Neuron (in vitro differentiated cells): ENCODE results near the gene HOXD10.

Experiments used
- H2AFZ ChIP-seq: one replicate; pipeline ENCODE4 v1.6.1; 2013; ENCODE audit warnings: low read depth, mild to moderate bottlenecking, inconsistent platforms, low read length, moderate library complexity
- H3K27me3 ChIP-seq: one replicate; pipeline ENCODE4 v1.6.1; 2013; ENCODE audit warnings: low read length; ENCODE audit not compliant: insufficient read depth
- H3K36me3 ChIP-seq: one replicate; pipeline ENCODE4 v1.6.1; 2013; ENCODE audit warnings: low read length; ENCODE audit not compliant: insufficient read depth
- H3K4me1 ChIP-seq: one replicate; pipeline ENCODE4 v1.6.1; 2013; ENCODE audit warnings: low read length; ENCODE audit not compliant: insufficient read depth
- H3K4me3 ChIP-seq: 2 replicates; pipeline ENCODE4 v1.5.1; 2013; ENCODE audit warnings: mild to moderate bottlenecking, low read length, moderate library complexity
- H3K9me3 ChIP-seq: one replicate; pipeline ENCODE4 v1.6.1; 2013; ENCODE audit warnings: low read length

Gene HOXD10

DNA sequence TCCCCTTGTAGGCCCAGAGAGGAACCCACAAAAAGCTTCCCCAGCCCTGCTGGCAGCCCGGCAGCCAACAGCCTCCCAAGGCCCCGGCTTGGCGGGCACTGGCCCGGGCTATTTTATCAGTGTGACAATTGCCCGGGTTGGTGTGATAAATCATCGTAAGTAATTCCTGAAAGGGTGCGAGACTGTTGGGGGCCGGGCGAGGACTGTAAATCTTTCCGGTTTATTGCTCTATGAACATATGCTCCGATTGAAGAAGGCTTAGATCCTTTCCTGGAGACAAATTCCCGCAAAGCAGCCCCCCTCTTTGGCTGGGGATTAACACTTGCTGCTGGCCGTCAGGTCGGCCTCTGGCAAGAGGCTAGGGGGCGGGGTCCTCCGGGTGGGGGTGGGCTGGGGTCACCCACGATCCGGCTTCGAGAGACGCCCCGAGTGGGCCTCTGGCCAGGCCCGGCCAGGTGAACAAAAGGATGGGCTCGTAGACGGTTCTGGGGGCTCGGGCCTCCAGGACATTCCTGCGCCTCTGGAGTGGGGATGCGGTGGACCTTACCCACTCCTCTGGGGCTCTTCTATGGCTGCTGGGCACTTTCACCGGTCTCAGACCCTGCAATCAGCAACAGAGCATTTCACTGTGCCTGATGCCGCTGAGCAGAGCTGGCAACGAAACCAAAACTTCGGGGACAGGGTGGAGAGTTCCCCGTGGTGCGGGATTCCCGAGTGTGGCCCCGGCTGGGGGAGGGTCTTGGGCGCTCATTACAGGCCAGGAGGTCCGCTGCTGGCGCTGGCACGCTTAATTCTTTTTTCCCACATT, 42.5 kb downstream of the HOXD10 start:
- Histone ChIP-seq H3K27me3 (peaks cover 96% of the 10 kb centered on the region), H3K4me3 (no peak overlapping the region), H3K36me3 (no peaks in the 10 kb centered on the region), H3K9me3 (peaks cover 8% of the 10 kb centered on the region), H2AFZ (peak overlapping the region; percentile 33), H3K4me1 (peaks cover 18% of the 10 kb centered on the region)

DNA sequence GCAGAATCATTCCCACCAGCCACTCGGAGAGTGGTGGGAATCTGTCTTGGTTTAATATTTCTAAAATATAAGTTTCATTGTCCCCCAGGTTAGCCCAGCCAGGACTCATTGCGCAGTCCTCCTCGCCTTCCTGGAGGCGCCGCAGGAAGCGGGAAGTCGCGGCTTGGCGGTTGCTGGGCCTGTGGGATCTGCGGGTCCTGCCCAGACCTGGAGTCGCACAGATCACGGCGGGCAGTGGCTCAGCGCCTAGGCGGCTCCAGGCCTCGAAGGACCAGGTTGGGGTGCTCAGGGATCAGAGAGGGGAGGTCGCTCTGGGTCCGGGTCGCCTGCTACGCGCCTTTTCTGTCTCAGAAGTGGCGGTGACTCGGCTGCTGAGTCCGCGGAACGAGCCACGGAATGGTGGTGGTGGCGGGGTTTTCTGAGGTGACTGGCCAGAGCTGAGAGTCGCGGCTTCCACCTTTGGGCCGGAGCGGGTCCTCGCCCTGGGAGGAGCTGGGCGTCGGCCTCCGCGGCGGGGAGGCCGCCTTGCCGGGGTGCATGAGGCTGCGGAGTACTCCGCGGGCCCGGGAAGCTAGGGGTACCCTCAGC, 43.2 kb downstream of the HOXD10 start:
- H2AFZ ChIP-seq: peak overlapping the region; percentile 33
- peaks cover 18% of the 10 kb centered on the region for H3K4me1 ChIP-seq
- no peaks in the 10 kb centered on the region for H3K36me3 ChIP-seq
- H3K27me3 ChIP-seq: peaks cover 96% of the 10 kb centered on the region
- H3K9me3 ChIP-seq: peaks cover 12% of the 10 kb centered on the region
- H3K4me3 ChIP-seq: no peak overlapping the region

DNA sequence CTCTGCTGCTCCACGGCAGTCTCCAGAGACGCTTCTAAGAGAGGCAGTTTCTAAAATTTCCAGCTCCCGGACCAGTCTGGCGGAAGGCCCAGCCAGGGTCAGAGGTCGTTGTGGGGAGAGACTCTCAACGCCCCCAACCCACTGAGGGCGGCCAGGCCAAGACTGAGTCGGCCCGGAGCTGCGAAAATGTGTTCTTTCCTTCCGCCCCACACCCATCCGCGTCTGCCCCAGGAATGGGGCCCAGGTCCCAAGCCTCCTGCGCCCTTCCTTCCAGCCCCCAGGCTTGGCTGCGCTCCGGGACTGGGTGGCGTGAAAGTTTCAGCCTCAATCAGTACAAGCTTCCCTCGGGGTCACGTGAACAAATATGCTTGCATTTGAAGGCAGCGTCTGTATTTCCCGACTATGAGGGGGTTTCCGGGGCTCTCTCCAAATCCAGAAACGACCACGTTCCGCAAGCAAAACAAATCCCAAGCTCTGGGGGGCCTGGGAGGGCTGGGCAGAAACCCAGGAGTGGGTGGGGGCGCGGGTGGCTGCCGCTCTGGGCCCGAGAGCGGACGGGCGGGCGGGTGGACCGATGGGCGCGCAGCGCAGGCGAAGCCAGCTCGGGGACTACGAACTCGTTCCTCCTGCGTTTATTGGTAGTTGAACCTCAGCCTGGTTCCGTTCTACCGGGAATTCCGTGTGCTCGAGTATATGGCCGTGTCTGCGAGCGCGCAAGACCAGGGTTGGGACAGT, 43.8 kb downstream of the HOXD10 start:
- Histone ChIP-seq H3K36me3 (no peaks in the 10 kb centered on the region), H3K4me1 (peaks cover 18% of the 10 kb centered on the region), H2AFZ (peak overlapping the region; percentile 33), H3K4me3 (no peak overlapping the region), H3K27me3 (peaks cover 96% of the 10 kb centered on the region), H3K9me3 (peaks cover 12% of the 10 kb centered on the region)

DNA sequence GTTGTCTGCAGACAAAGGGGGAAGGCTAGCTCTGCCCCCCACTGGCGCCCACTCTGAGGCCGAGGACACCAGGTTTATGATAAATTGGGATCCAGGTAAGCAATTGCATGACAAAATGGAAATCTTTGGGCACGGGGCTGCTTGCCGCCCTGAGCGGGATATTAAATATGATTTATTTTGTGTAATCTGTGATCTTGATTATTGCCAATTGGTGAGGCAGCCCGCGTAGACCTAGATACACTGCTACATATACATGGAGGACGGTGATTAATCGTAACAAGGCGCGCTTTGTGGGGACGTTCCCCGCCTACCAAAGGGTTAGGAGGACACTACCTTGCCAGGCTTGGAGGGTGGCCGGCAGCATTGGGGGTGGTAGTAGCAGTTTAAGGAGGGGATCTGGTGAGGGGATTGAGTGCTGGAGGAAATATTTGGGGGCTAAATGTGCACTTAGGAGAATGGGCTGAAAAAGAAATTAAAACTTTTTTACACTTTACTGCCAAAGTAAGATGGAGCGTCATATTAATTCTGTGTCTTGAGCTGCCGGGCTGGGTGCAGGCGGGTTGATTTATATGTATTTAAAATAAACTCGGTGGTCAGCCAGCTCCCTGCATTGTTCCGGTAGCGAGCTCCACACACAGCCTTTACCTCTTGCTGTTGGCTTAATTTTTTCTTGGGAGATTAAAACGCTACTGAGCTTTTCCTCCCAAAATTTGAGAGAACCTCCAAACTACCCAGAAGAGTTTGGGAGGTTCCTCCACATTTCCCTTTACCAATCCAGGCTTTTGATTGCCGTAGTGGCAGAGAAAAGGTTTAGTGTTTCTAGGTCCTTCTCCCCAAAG, 44.6 kb downstream of the HOXD10 start:
- H3K36me3 ChIP-seq: no peaks in the 10 kb centered on the region
- H3K4me1 ChIP-seq: peaks cover 18% of the 10 kb centered on the region
- no peak overlapping the region for H3K4me3 ChIP-seq
- peaks cover 96% of the 10 kb centered on the region for H3K27me3 ChIP-seq
- H2AFZ ChIP-seq: no peak overlapping the region
- H3K9me3 ChIP-seq: peaks cover 12% of the 10 kb centered on the region

DNA sequence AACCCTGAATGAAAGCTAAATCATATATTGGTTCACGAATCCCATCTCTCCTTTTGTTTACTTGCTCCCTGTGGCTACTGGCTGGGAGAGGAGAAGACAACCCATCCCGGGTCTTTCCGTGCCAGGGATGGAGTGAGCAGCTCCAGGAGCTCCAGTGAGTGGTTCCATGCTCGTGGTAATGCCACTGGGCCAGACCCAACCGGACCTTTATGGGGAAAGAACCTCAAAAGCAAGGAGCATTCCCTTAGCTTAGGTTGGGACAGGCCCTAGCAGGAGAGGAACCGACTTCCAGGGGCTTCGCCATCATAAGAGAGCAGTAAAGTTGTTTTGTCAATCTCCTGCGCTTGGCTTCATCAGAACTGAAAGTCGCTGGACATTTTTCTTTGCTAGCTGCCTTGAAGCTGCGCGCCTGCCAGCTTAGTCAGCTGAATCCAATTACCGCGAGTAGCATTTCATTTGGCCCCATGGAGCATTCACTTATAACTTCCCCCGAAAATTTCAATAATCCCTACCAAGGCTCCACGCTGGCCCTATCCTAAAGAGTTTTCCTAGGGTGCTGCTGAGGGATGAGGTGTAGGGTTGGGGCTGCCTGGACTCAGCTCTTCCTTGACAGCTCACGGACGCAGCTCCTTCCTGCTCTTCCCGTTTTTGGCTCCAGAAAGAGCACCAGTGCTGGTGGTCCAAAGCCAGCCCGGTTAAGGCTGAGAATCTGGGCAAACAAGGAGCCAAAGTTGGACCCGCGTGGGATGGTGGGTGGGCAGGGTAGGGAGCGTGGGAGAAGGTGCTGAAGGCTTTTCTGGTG, 45.4 kb downstream of the HOXD10 start:
- Histone ChIP-seq H3K4me1 (peaks cover 15% of the 10 kb centered on the region), H2AFZ (no peak overlapping the region), H3K27me3 (peaks cover 96% of the 10 kb centered on the region)

DNA sequence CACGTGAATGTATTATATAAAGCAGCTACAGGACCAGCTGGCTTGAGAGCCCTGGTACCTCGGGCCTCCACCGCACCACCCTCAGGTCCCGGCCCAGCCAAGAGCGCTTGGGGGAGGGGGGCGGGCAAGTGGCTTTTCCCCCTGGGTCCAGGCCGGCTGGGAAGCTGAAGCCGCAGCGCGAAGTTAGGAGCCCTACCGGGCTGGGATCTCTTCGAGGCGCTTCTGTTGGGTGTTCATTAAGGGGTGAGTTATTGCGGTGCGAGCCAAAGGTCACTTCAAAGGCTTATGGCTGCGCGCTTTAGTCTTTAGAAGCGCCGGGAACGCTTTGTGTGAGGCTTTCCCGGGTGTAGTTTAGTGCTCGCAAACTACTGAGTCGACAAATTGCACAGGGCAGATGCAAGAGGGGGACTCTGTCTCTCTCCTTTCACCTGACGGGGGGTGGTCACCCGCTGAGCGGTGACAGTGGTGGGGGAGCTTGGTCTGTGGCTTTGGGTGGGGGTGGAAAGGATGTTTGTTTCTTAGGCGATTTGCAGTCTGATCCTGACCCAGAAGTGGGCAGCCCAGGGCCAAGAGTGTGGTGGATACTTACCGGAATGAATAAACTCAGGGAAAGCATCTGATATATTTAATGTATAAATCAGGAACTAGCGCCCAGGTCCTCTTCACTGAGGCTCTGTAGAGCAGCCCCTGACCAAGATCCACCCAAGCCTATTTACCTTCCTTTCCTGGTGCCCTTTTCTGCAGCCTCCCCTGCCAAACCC, 46.5 kb downstream of the HOXD10 start:
- H3K4me3 ChIP-seq: no peak overlapping the region
- peaks cover 4% of the 10 kb centered on the region for H3K4me1 ChIP-seq
- no peaks in the 10 kb centered on the region for H3K36me3 ChIP-seq
- H2AFZ ChIP-seq: no peak overlapping the region
- peaks cover 94% of the 10 kb centered on the region for H3K27me3 ChIP-seq
- peaks cover 12% of the 10 kb centered on the region for H3K9me3 ChIP-seq

More for the DNA sequence above, 45.4 kb downstream of the HOXD10 start:
- Histone ChIP-seq H3K36me3 (no peaks in the 10 kb centered on the region), H3K9me3 (peaks cover 12% of the 10 kb centered on the region), H3K4me3 (no peak overlapping the region)

DNA sequence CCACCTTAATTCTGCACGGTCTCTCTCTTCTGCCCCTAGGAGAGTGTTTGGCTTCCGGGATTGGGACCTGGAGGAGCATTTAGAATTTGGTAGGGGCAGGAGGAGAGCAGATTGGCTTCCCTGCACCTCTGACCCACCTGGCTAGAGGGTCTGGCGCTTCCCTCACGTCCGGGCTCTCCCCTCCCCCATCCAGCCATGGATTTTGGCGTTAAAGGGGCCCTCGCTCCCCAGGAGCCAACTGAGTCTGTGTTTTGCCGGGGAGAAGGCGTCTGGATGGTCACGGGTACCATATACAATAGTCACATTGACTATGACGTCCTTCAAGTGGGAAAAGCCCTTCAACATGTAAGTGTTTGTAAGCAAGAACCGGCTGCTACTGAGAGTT, 47.1 kb downstream of the HOXD10 start:
- Histone ChIP-seq H3K9me3 (peaks cover 12% of the 10 kb centered on the region), H2AFZ (no peak overlapping the region), H3K4me3 (no peak overlapping the region), H3K36me3 (no peaks in the 10 kb centered on the region), H3K4me1 (no peaks in the 10 kb centered on the region), H3K27me3 (peaks cover 90% of the 10 kb centered on the region)

DNA sequence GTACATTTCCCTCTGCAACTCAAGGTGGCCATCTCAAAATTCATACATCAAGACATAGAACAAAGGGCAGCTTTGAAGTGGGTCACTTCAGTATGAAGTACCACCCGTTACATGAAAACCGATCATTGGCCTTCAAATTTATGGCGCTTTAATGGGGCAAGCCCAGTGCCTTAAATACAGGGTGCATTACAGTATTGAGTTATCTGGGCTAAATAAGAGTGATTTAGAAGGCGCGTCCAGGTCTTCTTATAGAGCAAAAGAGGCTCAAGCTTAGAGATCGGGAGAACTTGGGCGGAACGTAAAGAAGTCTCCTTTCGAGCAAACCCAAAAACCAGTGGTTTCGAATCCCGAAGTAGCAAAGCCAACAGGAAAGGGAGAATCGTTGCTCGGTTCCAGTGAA, 47.6 kb downstream of the HOXD10 start:
- no peak overlapping the region for H2AFZ ChIP-seq
- H3K4me1 ChIP-seq: no peaks in the 10 kb centered on the region
- peaks cover 89% of the 10 kb centered on the region for H3K27me3 ChIP-seq
- peaks cover 12% of the 10 kb centered on the region for H3K9me3 ChIP-seq
- H3K36me3 ChIP-seq: no peaks in the 10 kb centered on the region
- no peak overlapping the region for H3K4me3 ChIP-seq

DNA sequence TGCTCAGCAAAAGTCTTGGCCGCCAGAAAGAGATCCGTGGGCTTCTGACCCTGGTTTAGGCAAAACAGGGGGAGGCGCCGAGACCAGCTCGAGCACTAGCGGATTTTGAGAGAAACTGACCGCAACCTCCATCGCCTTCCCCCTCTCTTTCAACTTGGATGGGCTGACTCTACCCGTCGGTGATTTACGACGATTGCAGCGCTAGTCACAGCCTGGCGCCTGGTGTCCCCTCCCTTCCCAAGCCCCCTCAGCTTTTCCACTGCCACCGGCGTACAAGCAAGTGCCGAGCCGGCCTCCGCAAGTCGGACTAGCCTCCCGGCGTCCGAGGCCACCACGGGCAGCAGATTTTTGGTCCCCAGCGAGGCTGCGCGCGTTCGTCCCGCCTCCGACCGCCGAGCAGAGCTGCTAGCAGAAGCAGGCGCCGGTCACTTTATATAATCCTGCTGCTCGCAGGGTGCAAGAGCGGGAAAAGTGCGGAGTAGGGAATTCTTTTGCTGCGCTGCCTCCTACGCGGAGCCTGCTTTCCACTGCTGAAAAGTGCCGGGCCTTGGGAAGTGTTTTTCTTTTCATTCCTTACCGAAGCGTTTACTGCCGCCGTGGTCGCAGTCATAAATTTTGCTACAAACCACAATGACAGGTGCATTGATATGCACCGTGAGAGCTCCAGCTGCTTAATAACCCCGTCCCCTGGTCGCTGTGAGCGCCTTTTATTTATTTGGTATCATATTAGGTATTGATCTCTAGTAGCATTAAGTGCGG, 48.2 kb downstream of the HOXD10 start:
- no peaks in the 10 kb centered on the region for H3K36me3 ChIP-seq
- H3K27me3 ChIP-seq: peaks cover 89% of the 10 kb centered on the region
- peaks cover 12% of the 10 kb centered on the region for H3K9me3 ChIP-seq
- no peak overlapping the region for H3K4me3 ChIP-seq
- H3K4me1 ChIP-seq: no peaks in the 10 kb centered on the region
- H2AFZ ChIP-seq: peak overlapping the region; percentile 20

DNA sequence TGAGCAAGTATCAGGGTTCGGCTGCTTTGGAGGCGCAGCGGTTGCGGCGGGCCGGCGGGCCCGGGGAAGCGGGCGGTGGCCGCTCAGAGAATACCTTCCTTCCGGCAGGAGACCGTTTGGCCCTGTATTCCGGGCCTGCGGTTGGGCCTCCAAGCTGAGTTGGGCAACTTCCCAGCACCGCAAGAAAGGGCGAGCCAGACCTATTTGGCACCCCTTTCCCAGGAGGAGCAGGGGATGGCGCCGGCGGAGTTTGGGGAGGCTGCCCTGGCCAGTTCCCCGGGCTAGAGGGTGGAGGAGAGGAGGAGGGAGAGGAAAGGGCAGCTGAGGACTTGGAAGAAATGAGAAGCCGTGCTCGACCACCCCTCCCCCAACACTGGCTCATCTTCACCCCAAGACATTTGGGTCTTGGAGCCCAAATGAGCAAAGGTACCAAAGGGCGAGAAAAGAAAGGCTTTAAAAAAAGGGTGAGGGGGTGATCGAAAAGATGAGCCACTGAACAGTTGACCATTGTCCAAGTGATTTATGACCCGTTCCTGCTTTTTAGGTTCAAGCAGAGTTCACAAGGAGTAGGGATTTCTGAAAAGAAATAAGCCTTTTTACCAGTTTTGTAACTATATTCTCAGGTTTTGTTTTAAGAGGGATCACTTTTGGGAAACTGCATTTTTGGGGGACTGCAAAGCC, 48.9 kb downstream of the HOXD10 start:
- no peak overlapping the region for H2AFZ ChIP-seq
- no peaks in the 10 kb centered on the region for H3K36me3 ChIP-seq
- peaks cover 12% of the 10 kb centered on the region for H3K9me3 ChIP-seq
- H3K4me1 ChIP-seq: no peaks in the 10 kb centered on the region
- H3K27me3 ChIP-seq: peaks cover 87% of the 10 kb centered on the region
- H3K4me3 ChIP-seq: no peak overlapping the region

DNA sequence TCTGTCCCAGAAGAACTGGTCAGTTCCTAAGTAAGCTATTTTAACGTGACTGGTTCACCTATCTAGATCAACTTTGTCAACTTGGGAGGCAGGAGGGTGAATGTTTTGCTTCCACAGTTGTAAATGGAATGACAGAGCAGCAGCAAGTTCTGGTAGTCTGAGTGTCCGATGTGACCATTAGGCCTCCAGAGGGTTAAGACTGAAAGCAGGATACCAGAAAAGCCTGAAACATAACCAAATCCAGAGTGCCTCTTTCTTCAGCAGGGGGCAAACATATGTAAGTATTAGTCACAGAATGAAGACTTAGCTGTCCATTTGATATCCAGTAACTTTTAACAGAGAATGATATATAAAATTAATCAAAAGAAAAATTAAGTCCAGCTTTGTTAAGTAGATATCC, 49.7 kb downstream of the HOXD10 start:
- H3K4me3 ChIP-seq: no peak overlapping the region
- no peak overlapping the region for H2AFZ ChIP-seq
- peaks cover 87% of the 10 kb centered on the region for H3K27me3 ChIP-seq
- H3K9me3 ChIP-seq: peaks cover 10% of the 10 kb centered on the region
- H3K4me1 ChIP-seq: no peaks in the 10 kb centered on the region
- no peaks in the 10 kb centered on the region for H3K36me3 ChIP-seq
